Liver (tissue), 9 donors: Measurements from ENCODE around the gene FTCD. TPM values are rescaled to one million over a fixed set of nuclear protein-coding genes. Genes with fewer than 3 reads are reported as not detected.

Source experiments
- DNase-seq: peaks from one replicate; pipeline ENCODE4 v3.0.0-alpha.2; 2017; ENCODE audit warnings: low spot score
- H3K27ac ChIP-seq, 2 donors: one replicate each; pipeline ENCODE4 v1.7.0; 2013; ENCODE audit warnings: inconsistent platforms in 2 of 2, low read length in 2 of 2, control low read depth in 1 of 2, low read depth in 1 of 2, mild to moderate bottlenecking in 1 of 2
- H3K27me3 ChIP-seq, 4 donors: one replicate each; pipeline versions ENCODE4 v1.6.1 to v1.7.0; 2013; ENCODE audit warnings: low read length in 3 of 4, inconsistent platforms in 1 of 4, mild to moderate bottlenecking in 1 of 4, moderate library complexity in 1 of 4; ENCODE audit not compliant: control insufficient read depth in 4 of 4, insufficient read depth in 4 of 4
- H3K36me3 ChIP-seq, 4 donors: one replicate each; pipeline versions ENCODE4 v1.6.1 to v1.7.0; 2013; ENCODE audit warnings: low read length in 3 of 4, mild to moderate bottlenecking in 3 of 4, low read depth in 1 of 4, moderate library complexity in 1 of 4; ENCODE audit not compliant: control insufficient read depth in 4 of 4, insufficient read depth in 3 of 4
- H3K4me1 ChIP-seq, 4 donors: one replicate each; pipeline versions ENCODE4 v1.6.1 to v1.7.0; 2013; ENCODE audit warnings: low read length in 3 of 4, mild to moderate bottlenecking in 3 of 4, moderate library complexity in 1 of 4; ENCODE audit not compliant: control insufficient read depth in 4 of 4, insufficient read depth in 4 of 4
- H3K4me3 ChIP-seq, 3 donors: one replicate each; pipeline versions ENCODE4 v1.6.1 to v1.7.0; 2013; ENCODE audit warnings: low read length in 3 of 3, control low read depth in 1 of 3, low read depth in 1 of 3, mild to moderate bottlenecking in 1 of 3
- H3K9ac ChIP-seq, 2 donors: one replicate each; pipeline ENCODE4 v1.7.0; 2013; ENCODE audit warnings: low read length in 2 of 2, mild to moderate bottlenecking in 2 of 2, moderate library complexity in 2 of 2, control low read depth in 1 of 2, low read depth in 1 of 2
- H3K9me3 ChIP-seq, 4 donors: one replicate each; pipeline versions ENCODE4 v1.6.1 to v1.7.0; 2013; ENCODE audit warnings: low read length in 3 of 4; ENCODE audit not compliant: control insufficient read depth in 4 of 4
- ATF3 ChIP-seq: IDR thresholded peaks from 2 replicates; pipeline ENCODE4 v1.6.1; 2016; ENCODE audit warnings: antibody characterized with exemption
- EGR1 ChIP-seq, 2 donors: IDR thresholded peaks; 2 replicates each; pipeline ENCODE4 v1.6.1; 2016 to 2018; ENCODE audit warnings: antibody characterized with exemption in 2 of 2, low read depth in 2 of 2
- FOXA1 ChIP-seq: IDR thresholded peaks from 2 replicates; pipeline ENCODE4 v1.6.1; 2016; ENCODE audit warnings: antibody characterized with exemption
- FOXA2 ChIP-seq: IDR thresholded peaks from 2 replicates; pipeline ENCODE4 v1.6.1; 2016; ENCODE audit warnings: antibody characterized with exemption
- GABPA ChIP-seq, 2 donors: IDR thresholded peaks in 1 of 2; conservative IDR thresholded peaks in 1 of 2; 2 replicates each; pipeline ENCODE4 v1.6.1; 2016; ENCODE audit warnings: antibody characterized with exemption in 2 of 2, mild to moderate bottlenecking in 1 of 2, moderate library complexity in 1 of 2
- HNF4A ChIP-seq, 2 donors: conservative IDR thresholded peaks; 2 replicates each; pipeline ENCODE4 v1.6.1; 2016; ENCODE audit warnings: antibody characterized with exemption in 2 of 2, mild to moderate bottlenecking in 2 of 2
- HNF4G ChIP-seq: IDR thresholded peaks from 2 replicates; pipeline ENCODE4 v1.6.1; 2016; ENCODE audit warnings: antibody characterized with exemption
- JUND ChIP-seq, 2 donors: IDR thresholded peaks; 2 replicates each; pipeline ENCODE4 v1.6.1; 2016; ENCODE audit warnings: antibody characterized with exemption in 2 of 2
- MAX ChIP-seq: IDR thresholded peaks from 2 replicates; pipeline ENCODE4 v1.6.1; 2016; ENCODE audit warnings: antibody characterized with exemption
- NR2F2 ChIP-seq: IDR thresholded peaks from 2 replicates; pipeline ENCODE4 v1.6.1; 2016; ENCODE audit warnings: antibody characterized with exemption
- RAD21 ChIP-seq, 2 donors: IDR thresholded peaks; 2 replicates each; pipeline ENCODE4 v1.6.1; 2016; ENCODE audit warnings: antibody characterized with exemption in 2 of 2, mild to moderate bottlenecking in 2 of 2
- RXRA ChIP-seq, 2 donors: IDR thresholded peaks; 2 replicates each; pipeline ENCODE4 v1.6.1; 2017 to 2018; ENCODE audit warnings: antibody characterized with exemption in 2 of 2, mild to moderate bottlenecking in 1 of 2
- SP1 ChIP-seq: IDR thresholded peaks from 2 replicates; pipeline ENCODE4 v1.6.1; 2018; ENCODE audit warnings: antibody characterized with exemption, mild to moderate bottlenecking
- YY1 ChIP-seq: IDR thresholded peaks from 2 replicates; pipeline ENCODE4 v1.6.1; 2016; ENCODE audit warnings: antibody characterized with exemption, mild to moderate bottlenecking
- WGBS: extraction: QIAGEN DNeasy Blood & Tissue Kit; methylation state at CpG from one replicate; pipeline ENCODE4 v1.1.7; 2013; 5-methylcytosine and 5-hydroxymethylcytosine counted together
- polyA plus RNA-seq, 2 donors: library from polyadenylated mRNA; stranded (reverse) in 1 of 2; unstranded in 1 of 2; fragments of 200-250 nt in 1 of 2; fragments of >200 nt in 1 of 2; fragmentation: Nextera tagmentation in 1 of 2; extraction: Ambion mirVana in 1 of 2; gene quantifications; one replicate each; pipeline versions ENCODE4 v1.2.1 to v1.2.3, GENCODE V29; 2013 to 2015
- total RNA-seq, 2 donors: library from RNA; depleted of rRNA; stranded (reverse); fragments of >200 nt; gene quantifications; one replicate each; pipeline ENCODE4 v1.2.3, GENCODE V29; 2014
- TF ChIP-seq, protein P1 (sequence below): fragments of 150-350 bp; IDR thresholded peaks from 2 replicates; pipeline ENCODE4 v1.5.1; 2017; ENCODE audit warnings: improper control_type of control experiment, low read depth, low read length; ENCODE audit not compliant: missing input control
- TF ChIP-seq, protein P2 (sequence below): IDR thresholded peaks from 2 replicates; pipeline ENCODE4 v1.6.1; 2016; ENCODE audit warnings: antibody characterized with exemption
- donor health status: healthy.
- donor health status: healthy.
- donor health status: healthy.
- donor health status: healthy.
- donor health status: healthy.

FTCD gene
- total and polyA plus RNA-seq, 4 donors = 130 to 182 (median 173) TPM

DNA sequence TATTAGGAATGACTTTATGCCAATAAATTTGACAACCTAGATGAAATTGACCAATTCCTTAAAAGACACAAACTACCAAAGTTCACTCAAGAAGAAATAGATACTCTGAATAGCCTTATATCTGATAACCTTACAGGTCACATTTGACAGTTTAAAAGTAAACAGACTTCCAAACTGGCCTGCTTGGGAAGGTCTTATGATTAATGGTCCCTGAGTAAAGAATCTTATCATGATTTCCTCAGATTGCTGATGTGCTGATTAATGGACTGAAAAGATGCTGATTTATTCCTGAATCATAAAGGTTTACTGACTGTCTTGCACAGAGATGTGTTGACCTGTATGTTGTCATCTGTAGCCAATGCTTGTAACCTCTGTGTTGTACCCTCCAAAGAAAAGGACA is 9.7 kb upstream of the FTCD start:
- TF ChIP-seq NR2F2 (no peak), HNF4A (conservative IDR thresholded peaks at IDR 0.05) (no peak), FOXA2 (no peak), GABPA (IDR thresholded peaks at IDR 0.05 in 1 of 2, conservative IDR thresholded peaks at IDR 0.05 in 1 of 2) (no peak)
- no peaks in the 10 kb centered on the region for H3K9me3 ChIP-seq
- H3K4me3 ChIP-seq = no peak overlapping the region
- DNase-seq = no peak
- H3K27ac ChIP-seq = no peak overlapping the region
- H3K4me1 ChIP-seq = no peaks in the 10 kb centered on the region
- H3K36me3 ChIP-seq = no peaks in the 10 kb centered on the region
- H3K9ac ChIP-seq = no peak overlapping the region
- no peaks in the 10 kb centered on the region for H3K27me3 ChIP-seq

DNA sequence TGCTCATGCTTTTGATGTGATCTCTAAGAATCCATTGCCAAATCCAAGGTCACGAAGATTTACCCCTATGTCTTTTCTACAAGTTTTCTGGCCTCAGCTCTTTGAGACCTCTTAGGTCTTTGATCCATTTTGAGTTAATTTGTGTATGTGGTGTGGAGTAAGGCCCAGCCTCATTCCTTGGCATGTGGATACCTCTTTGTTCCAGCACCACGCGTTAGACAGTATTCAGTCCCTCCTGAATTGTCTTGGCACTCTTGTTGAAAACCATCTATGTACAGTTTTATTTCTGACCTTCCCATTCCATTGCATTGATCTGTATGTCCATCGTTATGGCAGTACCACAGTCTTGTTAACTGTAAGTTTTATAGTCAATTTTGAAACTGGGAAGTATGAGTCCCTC is 8.0 kb upstream of the FTCD start:
- WGBS = 97% methylated on average over 4 of the region's 4 CpGs
- Histone ChIP-seq H3K9me3 (no peaks in the 10 kb centered on the region), H3K27ac (no peak overlapping the region), H3K4me1 (no peaks in the 10 kb centered on the region), H3K36me3 (no peaks in the 10 kb centered on the region), H3K4me3 (no peak overlapping the region), H3K9ac (no peak overlapping the region), H3K27me3 (no peaks in the 10 kb centered on the region)
- no peak for DNase-seq
- TF ChIP-seq EGR1 (IDR thresholded peaks at IDR 0.05; ENCODE audit: low read depth in 2 of 2) (no peak), MAX (no peak), JUND (IDR thresholded peaks at IDR 0.05) (no peak), GABPA (IDR thresholded peaks at IDR 0.05 in 1 of 2, conservative IDR thresholded peaks at IDR 0.05 in 1 of 2) (no peak), RXRA (IDR thresholded peaks at IDR 0.05) (no peak), ATF3 (no peak), HNF4G (no peak), FOXA1 (no peak), SP1 (no peak), HNF4A (conservative IDR thresholded peaks at IDR 0.05) (no peak), RAD21 (IDR thresholded peaks at IDR 0.05) (no peak), YY1 (no peak), FOXA2 (no peak), NR2F2 (no peak)
- TF ChIP-seq, protein P1, sequence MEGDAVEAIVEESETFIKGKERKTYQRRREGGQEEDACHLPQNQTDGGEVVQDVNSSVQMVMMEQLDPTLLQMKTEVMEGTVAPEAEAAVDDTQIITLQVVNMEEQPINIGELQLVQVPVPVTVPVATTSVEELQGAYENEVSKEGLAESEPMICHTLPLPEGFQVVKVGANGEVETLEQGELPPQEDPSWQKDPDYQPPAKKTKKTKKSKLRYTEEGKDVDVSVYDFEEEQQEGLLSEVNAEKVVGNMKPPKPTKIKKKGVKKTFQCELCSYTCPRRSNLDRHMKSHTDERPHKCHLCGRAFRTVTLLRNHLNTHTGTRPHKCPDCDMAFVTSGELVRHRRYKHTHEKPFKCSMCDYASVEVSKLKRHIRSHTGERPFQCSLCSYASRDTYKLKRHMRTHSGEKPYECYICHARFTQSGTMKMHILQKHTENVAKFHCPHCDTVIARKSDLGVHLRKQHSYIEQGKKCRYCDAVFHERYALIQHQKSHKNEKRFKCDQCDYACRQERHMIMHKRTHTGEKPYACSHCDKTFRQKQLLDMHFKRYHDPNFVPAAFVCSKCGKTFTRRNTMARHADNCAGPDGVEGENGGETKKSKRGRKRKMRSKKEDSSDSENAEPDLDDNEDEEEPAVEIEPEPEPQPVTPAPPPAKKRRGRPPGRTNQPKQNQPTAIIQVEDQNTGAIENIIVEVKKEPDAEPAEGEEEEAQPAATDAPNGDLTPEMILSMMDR = no peak
- TF ChIP-seq, protein P2, sequence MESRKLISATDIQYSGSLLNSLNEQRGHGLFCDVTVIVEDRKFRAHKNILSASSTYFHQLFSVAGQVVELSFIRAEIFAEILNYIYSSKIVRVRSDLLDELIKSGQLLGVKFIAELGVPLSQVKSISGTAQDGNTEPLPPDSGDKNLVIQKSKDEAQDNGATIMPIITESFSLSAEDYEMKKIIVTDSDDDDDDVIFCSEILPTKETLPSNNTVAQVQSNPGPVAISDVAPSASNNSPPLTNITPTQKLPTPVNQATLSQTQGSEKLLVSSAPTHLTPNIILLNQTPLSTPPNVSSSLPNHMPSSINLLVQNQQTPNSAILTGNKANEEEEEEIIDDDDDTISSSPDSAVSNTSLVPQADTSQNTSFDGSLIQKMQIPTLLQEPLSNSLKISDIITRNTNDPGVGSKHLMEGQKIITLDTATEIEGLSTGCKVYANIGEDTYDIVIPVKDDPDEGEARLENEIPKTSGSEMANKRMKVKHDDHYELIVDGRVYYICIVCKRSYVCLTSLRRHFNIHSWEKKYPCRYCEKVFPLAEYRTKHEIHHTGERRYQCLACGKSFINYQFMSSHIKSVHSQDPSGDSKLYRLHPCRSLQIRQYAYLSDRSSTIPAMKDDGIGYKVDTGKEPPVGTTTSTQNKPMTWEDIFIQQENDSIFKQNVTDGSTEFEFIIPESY = no peak
